Kidney glomerular epithelial cell (primary cell): Measurements from ENCODE around the gene FAM217A.

ENCODE experiments used
- DNase-seq: peaks from one replicate; lab custom pipeline; 2025; lab: John Stamatoyannopoulos, UW

The FAM217A gene

GRCh38 chr6:4021854-4022695 is 56.9 kb downstream of the FAM217A start:
- DNase-seq = peak; percentile 19

GRCh38 chr6:4021133-4021853 is 57.6 kb downstream of the FAM217A start:
- peak; percentile 96 for DNase-seq

- DNase-seq = no peak
Measured at GRCh38 chr6:4020822-4021132, 58.2 kb downstream of the FAM217A start.

- DNase-seq = no peak
Measured at GRCh38 chr6:4018924-4019236, 60.1 kb downstream of the FAM217A start.
